CD4-positive, alpha-beta T cell (primary cell): ENCODE data around the gene CRLF1. TPM values are rescaled to one million over a fixed set of nuclear protein-coding genes. Genes with fewer than 3 reads are reported as not detected.

ENCODE experiments used
- ATAC-seq: fragments of 200-7000 bp; cut with Tn5 transposase; one replicate; pipeline ENCODE4 v1.10.0; 2022; ENCODE audit warnings: mild to moderate bottlenecking; ENCODE audit not compliant: poor library complexity
- CTCF ChIA-PET: fragments of 350-600 bp; sonication (Branson Sonifier 250); formaldehyde crosslinking; loops from one replicate; lab custom pipeline; 2021; ENCODE audit warnings: antibody characterized with exemption, inconsistent platforms; lab: Charles Lee
- POLR2A ChIA-PET: fragments of 350-600 bp; sonication (Branson Sonifier 250); formaldehyde crosslinking; loops from one replicate; lab custom pipeline; 2021; ENCODE audit warnings: antibody characterized with exemption, inconsistent platforms; lab: Charles Lee
- DNase-seq, 14 experiments: peaks; one replicate each; pipeline ENCODE4 v3.0.0-alpha.2; 2013 to 2020; ENCODE audit warnings: mixed read lengths in 2 of 14
- H3K27ac ChIP-seq, 2 donors: one replicate each; pipeline versions ENCODE4 v1.5.1 to v1.7.0; 2013; ENCODE audit warnings: low read length in 2 of 2, low read depth in 1 of 2, mild to moderate bottlenecking in 1 of 2
- H3K27me3 ChIP-seq, 2 experiments: 1 replicate in 1 of 2; 2 replicates in 1 of 2; pipeline versions ENCODE4 v1.6.1 to v1.7.0; 2013; ENCODE audit warnings: low read length in 2 of 2, control low read depth in 1 of 2, mild to moderate bottlenecking in 1 of 2, moderate library complexity in 1 of 2; ENCODE audit not compliant: insufficient read depth in 2 of 2, control insufficient read depth in 1 of 2
- H3K36me3 ChIP-seq: one replicate; pipeline ENCODE4 v1.6.1; 2013; ENCODE audit warnings: low read length, control low read depth; ENCODE audit not compliant: insufficient read depth
- H3K4me1 ChIP-seq: one replicate; pipeline ENCODE4 v1.6.1; 2013; ENCODE audit warnings: low read length, control low read depth; ENCODE audit not compliant: insufficient read depth
- H3K4me3 ChIP-seq: one replicate; pipeline ENCODE4 v1.5.1; 2013; ENCODE audit warnings: mild to moderate bottlenecking, low read length, moderate library complexity
- H3K9me3 ChIP-seq, 2 experiments: 1 replicate in 1 of 2; 2 replicates in 1 of 2; pipeline versions ENCODE4 v1.6.1 to v1.7.0; 2013; ENCODE audit warnings: low read length in 2 of 2, mild to moderate bottlenecking in 2 of 2, control low read depth in 1 of 2, moderate library complexity in 1 of 2; ENCODE audit not compliant: control insufficient read depth in 1 of 2, insufficient read depth in 1 of 2
- H3K27ac Mint-ChIP-seq: one replicate; pipeline ENCODE4 v1.8.0; 2020; ENCODE audit warnings: mixed read lengths
- H3K27me3 Mint-ChIP-seq: one replicate; pipeline ENCODE4 v1.8.0; 2021; ENCODE audit warnings: mixed read lengths
- H3K36me3 Mint-ChIP-seq: one replicate; pipeline ENCODE4 v1.8.0; 2021; ENCODE audit warnings: low read depth, mixed read lengths
- H3K4me1 Mint-ChIP-seq: one replicate; pipeline ENCODE4 v1.8.0; 2021; ENCODE audit warnings: low read depth, mixed read lengths
- H3K4me3 Mint-ChIP-seq: one replicate; pipeline ENCODE4 v1.8.0; 2020; ENCODE audit warnings: mild to moderate bottlenecking, mixed read lengths
- H3K9me3 Mint-ChIP-seq: one replicate; pipeline ENCODE4 v1.8.0; 2020; ENCODE audit warnings: mixed read lengths
- intact Hi-C, 2 experiments: fragments of 100-400 bp; cut with DNase I in 1 of 2; cut with micrococcal nuclease in 1 of 2; formaldehyde crosslinking; loops; one replicate each; pipeline versions ENCODE4 v1.15.1 to v1.9.0; 2023 to 2025; cut with DNase I, micrococcal nuclease
- total RNA-seq, 174 experiments: library from RNA in 2 of 174; stranded (reverse) in 2 of 174; gene quantifications; one replicate each; pipeline ENCODE4 v1.2.3 and lab custom pipeline; 2021 to 2026
- TF ChIP-seq, protein P1 (sequence below): fragments of 200-600 bp; IDR thresholded peaks from one replicate; pipeline ENCODE4 v1.8.0; 2022; ENCODE audit warnings: antibody characterized with exemption, mild to moderate bottlenecking

Gene CRLF1
- total RNA-seq, 2 experiments from 2014 or later, result not detected

DNA sequence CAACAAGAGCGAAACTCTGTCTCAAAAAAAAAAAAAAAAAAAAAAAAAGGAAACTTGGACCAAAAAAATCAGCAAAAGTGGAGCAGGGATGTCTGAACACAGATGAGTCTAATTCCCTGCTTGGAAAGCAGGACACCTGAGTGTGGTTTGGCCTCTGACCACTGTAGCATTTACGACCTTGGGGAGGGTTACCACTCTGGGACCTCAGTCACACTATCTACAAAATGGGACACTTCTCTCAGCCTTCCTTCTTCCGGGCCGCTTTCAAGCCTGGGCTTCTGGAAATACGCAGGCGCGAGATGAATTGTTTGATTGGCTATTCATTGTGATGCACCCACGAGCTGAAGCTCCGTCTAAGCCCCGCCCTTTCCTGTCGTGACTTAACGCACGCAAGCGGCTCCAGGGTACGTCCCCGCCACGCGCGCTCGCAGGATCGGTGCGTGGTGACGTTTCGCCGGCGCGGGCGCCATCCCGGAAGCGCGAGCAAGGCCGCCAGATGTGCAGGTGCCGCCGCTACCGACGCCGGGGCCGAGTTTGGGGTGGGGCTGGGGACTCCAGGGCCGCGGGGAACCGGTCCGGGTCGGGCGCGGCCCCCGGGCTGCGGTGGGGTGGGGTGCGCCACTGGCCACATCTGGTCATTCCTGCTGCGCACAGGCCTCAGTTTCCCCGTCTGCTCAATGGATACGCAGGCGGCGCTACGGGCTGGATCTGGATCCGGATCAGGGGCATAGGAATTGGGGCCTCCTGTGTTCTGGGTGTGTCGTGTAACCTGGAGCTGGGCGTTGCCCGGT, 49.0 kb downstream of the CRLF1 start, which contains the start of gene KXD1:
KXD1 (plus strand) TSS at position 460 of the 791 bp plus-strand sequence. CDS start 4,187 bp downstream, outside the sequence.
- DNase-seq (peak; percentile 93 to 100 (median 97)), ATAC-seq (peak; percentile 99)
- H3K36me3 Mint-ChIP-seq, result peaks cover 26% of the 10 kb centered on the region
- peaks cover 30% of the 10 kb centered on the region for H3K4me1 ChIP-seq
- H3K4me1 Mint-ChIP-seq, result peaks cover 26% of the 10 kb centered on the region
- H3K4me3 Mint-ChIP-seq, result peak within 1 kb of the TSS; percentile 94
- H3K36me3 ChIP-seq, result peaks cover 9% of the 10 kb centered on the region
- no peaks in the 10 kb centered on the region for H3K27me3 Mint-ChIP-seq
- no peaks in the 10 kb centered on the region for H3K9me3 Mint-ChIP-seq
- ChIA-PET CTCF (interaction anchor here (1.0 to 3.0 kb wide), 5 partner anchors 13 to 106 kb away, joined by 3 to 12 read pairs (median 4); partner anchors contain the start of genes ELL and REX1BD), POLR2A (interaction anchor here (0.9 to 4.3 kb wide), 18 partner anchors 10 to 363 kb away, joined by 3 to 87 read pairs (median 6); partner anchors contain the start of genes COPE, DDX49, ELL and FKBP8)
- no peaks in the 10 kb centered on the region for H3K9me3 ChIP-seq
- TF ChIP-seq, protein P1, sequence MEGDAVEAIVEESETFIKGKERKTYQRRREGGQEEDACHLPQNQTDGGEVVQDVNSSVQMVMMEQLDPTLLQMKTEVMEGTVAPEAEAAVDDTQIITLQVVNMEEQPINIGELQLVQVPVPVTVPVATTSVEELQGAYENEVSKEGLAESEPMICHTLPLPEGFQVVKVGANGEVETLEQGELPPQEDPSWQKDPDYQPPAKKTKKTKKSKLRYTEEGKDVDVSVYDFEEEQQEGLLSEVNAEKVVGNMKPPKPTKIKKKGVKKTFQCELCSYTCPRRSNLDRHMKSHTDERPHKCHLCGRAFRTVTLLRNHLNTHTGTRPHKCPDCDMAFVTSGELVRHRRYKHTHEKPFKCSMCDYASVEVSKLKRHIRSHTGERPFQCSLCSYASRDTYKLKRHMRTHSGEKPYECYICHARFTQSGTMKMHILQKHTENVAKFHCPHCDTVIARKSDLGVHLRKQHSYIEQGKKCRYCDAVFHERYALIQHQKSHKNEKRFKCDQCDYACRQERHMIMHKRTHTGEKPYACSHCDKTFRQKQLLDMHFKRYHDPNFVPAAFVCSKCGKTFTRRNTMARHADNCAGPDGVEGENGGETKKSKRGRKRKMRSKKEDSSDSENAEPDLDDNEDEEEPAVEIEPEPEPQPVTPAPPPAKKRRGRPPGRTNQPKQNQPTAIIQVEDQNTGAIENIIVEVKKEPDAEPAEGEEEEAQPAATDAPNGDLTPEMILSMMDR, result no peak
- intact Hi-C loops, result loop anchor here (1.0 to 2.0 kb wide), 5 partner anchors 13 to 635 kb away; partner anchors contain the start of genes UBA52 (in 2 of the 2), BORCS8 (in 1 of the 2), ELL (in 1 of the 2) and RFXANK (in 1 of the 2)
- H3K27me3 ChIP-seq, result no peaks in the 10 kb centered on the region
- H3K4me3 ChIP-seq, result peak within 1 kb of the TSS; percentile 99
- H3K27ac Mint-ChIP-seq, result peak within 1 kb of the TSS; percentile 98
- H3K27ac ChIP-seq, result peak within 1 kb of the TSS; percentile 94 to 97

DNA sequence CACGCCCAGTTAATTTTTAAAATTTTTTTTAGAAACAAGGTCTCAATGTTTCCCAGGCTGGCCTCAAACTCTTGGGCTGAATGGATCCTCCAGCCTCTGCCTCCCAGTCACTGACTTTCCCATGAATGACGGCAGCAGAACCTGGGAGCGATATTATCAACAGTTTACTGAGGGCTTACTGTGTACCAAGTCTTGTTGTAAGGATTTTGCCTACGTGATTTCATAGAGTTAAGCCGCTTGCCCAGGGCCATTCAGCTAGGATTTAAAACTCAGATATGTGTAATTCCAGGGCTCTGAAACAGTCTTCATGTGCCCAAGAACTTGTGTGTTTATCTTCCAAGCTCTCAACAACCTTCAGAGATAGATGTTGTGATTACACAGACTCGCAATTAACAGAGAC, 55.0 kb downstream of the CRLF1 start:
- Mint-ChIP-seq H3K27ac (no peak overlapping the region), H3K9me3 (no peaks in the 10 kb centered on the region), H3K36me3 (no peaks in the 10 kb centered on the region), H3K4me1 (no peaks in the 10 kb centered on the region), H3K4me3 (no peak overlapping the region), H3K27me3 (no peaks in the 10 kb centered on the region)
- no peak for ATAC-seq
- Histone ChIP-seq H3K27me3 (no peaks in the 10 kb centered on the region), H3K4me1 (peaks cover under 1% of the 10 kb centered on the region), H3K9me3 (no peaks in the 10 kb centered on the region), H3K4me3 (no peak overlapping the region), H3K27ac (no peak overlapping the region), H3K36me3 (no peaks in the 10 kb centered on the region)
- intact Hi-C loops, result no loop called here
- TF ChIP-seq, protein P1, result no peak
- DNase-seq, result no peak
- ChIA-PET POLR2A (interaction anchor here (0.7 kb wide), 1 partner anchor 368 kb away, joined by 3 read pairs; the partner anchor contains the start of genes COPE and DDX49), CTCF (interaction anchor here (1.2 to 1.5 kb wide), 2 partner anchors 8 to 65 kb away, joined by 3 read pairs; partner anchors contain the start of gene FKBP8)

DNA sequence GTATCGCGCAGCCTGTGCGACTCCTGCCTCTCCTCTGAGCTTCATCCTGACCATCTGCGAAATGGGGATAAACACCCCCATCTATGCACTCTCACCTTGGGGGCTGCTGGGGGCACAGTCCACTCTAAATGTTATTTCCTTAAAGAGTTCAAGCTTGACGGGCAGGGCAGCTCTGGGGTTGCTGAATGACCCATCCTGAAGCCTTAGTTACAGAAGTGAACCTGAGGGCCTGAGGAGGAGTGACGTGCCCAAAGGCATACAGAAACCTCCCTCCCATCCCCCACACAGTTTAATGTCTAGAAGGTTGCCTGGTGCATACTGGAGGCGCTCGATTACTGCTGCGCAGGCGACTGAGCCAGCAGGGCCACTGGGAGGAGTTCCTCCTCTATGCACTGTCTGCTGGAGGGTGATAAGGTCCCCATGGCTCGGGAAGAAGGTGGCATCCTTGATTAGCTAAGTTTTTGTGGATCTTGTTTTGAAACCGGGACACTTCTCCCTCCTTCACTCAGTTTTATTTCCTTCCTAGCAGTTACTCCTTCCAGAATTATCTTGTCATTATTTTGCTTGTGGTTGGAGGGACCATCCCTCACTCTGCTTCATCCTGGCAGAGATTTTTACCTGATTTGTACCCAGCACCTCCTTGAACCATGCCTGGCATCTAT, 62.7 kb downstream of the CRLF1 start:
- peak overlapping the region; percentile 63 for H3K4me3 ChIP-seq
- CTCF ChIA-PET, result interaction anchor here (0.9 to 1.7 kb wide), 11 partner anchors 8 to 521 kb away, joined by 3 to 8 read pairs (median 4); partner anchors contain the start of genes ELL, KXD1, REX1BD and UBA52
- H3K27me3 Mint-ChIP-seq, result no peaks in the 10 kb centered on the region
- peak overlapping the region; percentile 96 for H3K27ac Mint-ChIP-seq
- H3K36me3 Mint-ChIP-seq, result peaks cover 41% of the 10 kb centered on the region
- peaks cover 27% of the 10 kb centered on the region for H3K4me1 Mint-ChIP-seq
- ATAC-seq (peak; percentile 81), DNase-seq (peak; percentile 59 to 94 (median 66))
- TF ChIP-seq, protein P1, result peak; percentile 14
- H3K9me3 Mint-ChIP-seq, result no peaks in the 10 kb centered on the region
- H3K9me3 ChIP-seq, result no peaks in the 10 kb centered on the region
- no peaks in the 10 kb centered on the region for H3K27me3 ChIP-seq
- peak overlapping the region; percentile 66 to 85 for H3K27ac ChIP-seq
- H3K4me1 ChIP-seq, result peaks cover 28% of the 10 kb centered on the region
- POLR2A ChIA-PET, result interaction anchor here (0.6 to 2.3 kb wide), 21 partner anchors 10 to 288 kb away, joined by 3 to 64 read pairs (median 3); partner anchors contain the start of genes ELL, JUND, KXD1 and REX1BD
- H3K4me3 Mint-ChIP-seq, result peak overlapping the region; percentile 98
- H3K36me3 ChIP-seq, result peaks cover 28% of the 10 kb centered on the region
- intact Hi-C loops, result loop anchor here (1.0 to 5.0 kb wide), 5 partner anchors 13 to 43 kb away; partner anchors contain the start of genes ELL (in 2 of the 2), KXD1 (in 2 of the 2), REX1BD (in 2 of the 2) and UBA52 (in 1 of the 2)
